H1 (cell line): ENCODE measurements around the gene PLSCR3. TPM values are rescaled to one million over a fixed set of nuclear protein-coding genes. Genes with fewer than 3 reads are reported as not detected.

Source experiments
- CBX8 ChIP-seq: fragments of 300-800, 300-1000 bp; sonication (generic); IDR thresholded peaks from 2 replicates; pipeline ENCODE4 v1.7.1; 2016; ENCODE audit warnings: low read depth, low read length, borderline replicate concordance
- HDAC2 ChIP-seq, 2 experiments: fragments of 300-600 bp in 1 of 2; sonication (generic) in 1 of 2; IDR thresholded peaks; 2 replicates each; pipeline ENCODE4 v1.6.1; 2011 to 2012; ENCODE audit warnings: low read depth in 2 of 2, low read length in 2 of 2, mild to moderate bottlenecking in 2 of 2, moderate library complexity in 2 of 2, borderline replicate concordance in 1 of 2, inconsistent platforms in 1 of 2
- SIX5 ChIP-seq: IDR thresholded peaks from 2 replicates; pipeline ENCODE4 v1.6.1; 2011; ENCODE audit warnings: mild to moderate bottlenecking, low read depth, low read length
- SUZ12 ChIP-seq: fragments of 200-600 bp; sonication (generic); IDR thresholded peaks from 2 replicates; pipeline ENCODE4 v1.6.1; 2012; ENCODE audit warnings: mild to moderate bottlenecking, inconsistent platforms, low read length, moderate library complexity, mixed read lengths
- TAF7 ChIP-seq: optimal IDR thresholded peaks from 2 replicates; pipeline ENCODE3; 2011; ENCODE audit warnings: low read depth, mild to moderate bottlenecking, inconsistent platforms, low read length, moderate library complexity, borderline replicate concordance
- TCF12 ChIP-seq: IDR thresholded peaks from 2 replicates; pipeline ENCODE4 v1.6.1; 2011; ENCODE audit warnings: low read depth, mild to moderate bottlenecking, low read length
- ZNF274 ChIP-seq: IDR thresholded peaks from 2 replicates; pipeline ENCODE4 v1.7.0; 2012; ENCODE audit warnings: low read length, borderline replicate concordance; ENCODE audit errors: extremely low read depth
- polyA plus RNA-seq, 7 experiments: library from polyadenylated mRNA; depleted of rRNA in 3 of 7; stranded (reverse) in 5 of 7; unstranded in 2 of 7; fragments of >200 nt in 5 of 7; fragments of 200-250 nt in 2 of 7; gene quantifications; 1 replicate in 5 of 7; 2 replicates in 1 of 7; 4 replicates in 1 of 7; pipeline versions ENCODE4 v1.2.1 to v1.2.3, GENCODE V29; 2011 to 2013; ENCODE audit warnings: missing spikeins in 2 of 7, mixed read lengths in 2 of 7
- total RNA-seq: library from RNA; stranded (reverse); fragmentation: NEBNext Ultra II Directional; extraction: Animal tissue kit (Norgen Biotek cat#: 25700); gene quantifications from 2 replicates; pipeline ENCODE4 v1.2.1, GENCODE V29; 2021
- TF ChIP-seq, protein P1 (sequence below): IDR thresholded peaks from 2 replicates; pipeline ENCODE4 v1.6.1; 2011; ENCODE audit warnings: low read depth, mild to moderate bottlenecking, low read length; ENCODE audit not compliant: insufficient read depth

PLSCR3 gene
- total and polyA plus RNA-seq, 2 of the 8 experiments (the other 6 are each of a cell fraction or from before 2014, with no cell fraction given): 36.1 to 38.7 TPM

- TF ChIP-seq CBX8 (no peak), ZNF274 (no peak), TCF12 (no peak), TAF7 (no peak), SIX5 (peak; percentile 39; the same call in 1 of the 2 replicates), HDAC2 (IDR thresholded peaks at IDR 0.05; ENCODE audit: borderline replicate concordance in 1 of 2, low read depth in 2 of 2, low read length in 2 of 2) (peak in 1 of 2 experiments; percentile 26; a peak in 1 of 4 replicates), SUZ12 (no peak)
- TF ChIP-seq, protein P1, sequence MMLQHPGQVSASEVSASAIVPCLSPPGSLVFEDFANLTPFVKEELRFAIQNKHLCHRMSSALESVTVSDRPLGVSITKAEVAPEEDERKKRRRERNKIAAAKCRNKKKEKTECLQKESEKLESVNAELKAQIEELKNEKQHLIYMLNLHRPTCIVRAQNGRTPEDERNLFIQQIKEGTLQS: peak; percentile 72; the same call in 1 of the 2 replicates
- TF ChIP-seq, all 59 proteins: peak for 16
Measured at GRCh38 chr17:7440113-7440833, 45.9 kb upstream of the PLSCR3 start (continued).
